SK-N-SH treated with all-trans-retinoic acid at 6 μM for 48 hours (cell line): Measurements from ENCODE around the gene DYSF.
A peak's percentile ranks its signal among the peaks of the same experiment; 100 is the strongest.

Source experiments
- ATAC-seq: fragments of 200-7000 bp; cut with Tn5 transposase; 3 replicates; pipeline ENCODE4 v1.9.1; 2020; ENCODE audit warnings: mild to moderate bottlenecking, moderate library complexity
- ARNTL ChIP-seq: fragments of 450-650 bp; formaldehyde crosslinking; IDR thresholded peaks from 2 replicates; pipeline ENCODE4 v1.5.0; 2020; ENCODE audit warnings: low read depth, mild to moderate bottlenecking, moderate library complexity, borderline replicate concordance
- BACH2 ChIP-seq: fragments of 250-450 bp; sonication (Bioruptor Pico); IDR thresholded peaks from 2 replicates; pipeline ENCODE4 v1.9.0; 2021; ENCODE audit warnings: mild to moderate bottlenecking, borderline replicate concordance
- CREB5 ChIP-seq: fragments of 250-450 bp; sonication (Bioruptor Pico); IDR thresholded peaks from 2 replicates; pipeline ENCODE4 v1.5.1; 2020; ENCODE audit warnings: low read depth, mild to moderate bottlenecking, moderate library complexity
- CSDC2 ChIP-seq: fragments of 250-450 bp; sonication (Bioruptor Pico); IDR thresholded peaks from 2 replicates; pipeline ENCODE4 v1.5.0; 2020; ENCODE audit warnings: mild to moderate bottlenecking, moderate library complexity
- CSRNP3 ChIP-seq: fragments of 250-450 bp; sonication (Bioruptor Pico); IDR thresholded peaks from 2 replicates; pipeline ENCODE4 v1.5.1; 2021; ENCODE audit warnings: mild to moderate bottlenecking, moderate library complexity
- ESRRG ChIP-seq: fragments of 250-450 bp; sonication (Bioruptor Pico); IDR thresholded peaks from 2 replicates; pipeline ENCODE4 v1.6.1; 2021; ENCODE audit warnings: mild to moderate bottlenecking
- ISL1 ChIP-seq: fragments of 250-450 bp; sonication (Bioruptor Pico); IDR thresholded peaks from 2 replicates; pipeline ENCODE4 v2.1.2; 2022; ENCODE audit warnings: mild to moderate bottlenecking, moderate library complexity
- PATZ1 ChIP-seq: fragments of 250-450 bp; sonication (Bioruptor Pico); IDR thresholded peaks from 2 replicates; pipeline ENCODE4 v1.8.0; 2020; ENCODE audit warnings: mild to moderate bottlenecking, moderate library complexity, borderline replicate concordance
- POU6F1 ChIP-seq: fragments of 250-450 bp; sonication (Bioruptor Pico); IDR thresholded peaks from 2 replicates; pipeline ENCODE4 v1.8.0; 2021; ENCODE audit warnings: low read depth, mild to moderate bottlenecking, moderate library complexity, borderline replicate concordance
- RARB ChIP-seq: fragments of 250-450 bp; sonication (Bioruptor Pico); IDR thresholded peaks from 2 replicates; pipeline ENCODE4 v1.8.0; 2021; ENCODE audit warnings: mild to moderate bottlenecking, moderate library complexity
- SNAI2 ChIP-seq: fragments of 250-450 bp; sonication (Bioruptor Pico); IDR thresholded peaks from 2 replicates; pipeline ENCODE4 v1.5.0; 2020; ENCODE audit warnings: mild to moderate bottlenecking, moderate library complexity
- TCF4 ChIP-seq: fragments of 250-450 bp; sonication (Bioruptor Pico); IDR thresholded peaks from 2 replicates; pipeline ENCODE4 v1.8.0; 2021; ENCODE audit warnings: mild to moderate bottlenecking, moderate library complexity, borderline replicate concordance
- TOX ChIP-seq: fragments of 250-450 bp; sonication (Bioruptor Pico); IDR thresholded peaks from 2 replicates; pipeline ENCODE4 v1.8.0; 2021; ENCODE audit warnings: mild to moderate bottlenecking, moderate library complexity, borderline replicate concordance
- TSHZ2 ChIP-seq: fragments of 250-450 bp; sonication (Bioruptor Pico); IDR thresholded peaks from 2 replicates; pipeline ENCODE4 v1.5.0; 2020; ENCODE audit warnings: mild to moderate bottlenecking, moderate library complexity
- ZC3H10 ChIP-seq: fragments of 250-450 bp; sonication (Bioruptor Pico); IDR thresholded peaks from 2 replicates; pipeline ENCODE4 v1.5.1; 2021; ENCODE audit warnings: mild to moderate bottlenecking, moderate library complexity
- ZFP3 ChIP-seq: fragments of 250-450 bp; sonication (Bioruptor Pico); IDR thresholded peaks from 2 replicates; pipeline ENCODE4 v1.5.0; 2020; ENCODE audit warnings: mild to moderate bottlenecking, moderate library complexity
- ZFP30 ChIP-seq: fragments of 450-650 bp; formaldehyde crosslinking; IDR thresholded peaks from 2 replicates; pipeline ENCODE4 v1.5.0; 2022; ENCODE audit warnings: mild to moderate bottlenecking, moderate library complexity
- ZNF565 ChIP-seq: fragments of 450-650 bp; formaldehyde crosslinking; conservative IDR thresholded peaks from 2 replicates; pipeline ENCODE4 v1.5.0; 2020; ENCODE audit warnings: low read depth, mild to moderate bottlenecking, moderate library complexity
- ZNF70 ChIP-seq: fragments of 450-650 bp; formaldehyde crosslinking; IDR thresholded peaks from 2 replicates; pipeline ENCODE4 v1.5.0; 2020; ENCODE audit warnings: mild to moderate bottlenecking, moderate library complexity
- ZNF8 ChIP-seq: fragments of 450-650 bp; formaldehyde crosslinking; IDR thresholded peaks from 2 replicates; pipeline ENCODE4 v1.5.0; 2020; ENCODE audit warnings: mild to moderate bottlenecking, moderate library complexity

Gene DYSF

GRCh38 chr2:71692621-71693277, 239.4 kb downstream of the DYSF start:
- ATAC-seq = no peak
- TF ChIP-seq ZNF8 (CRISPR knock-in tag) (no peak), SNAI2 (CRISPR knock-in tag) (no peak), ARNTL (no peak), TSHZ2 (CRISPR knock-in tag) (no peak), BACH2 (CRISPR knock-in tag) (no peak), ZNF565 (no peak), ESRRG (CRISPR knock-in tag) (no peak), CSRNP3 (CRISPR knock-in tag) (no peak), ISL1 (no peak), CREB5 (CRISPR knock-in tag) (no peak), ZFP3 (CRISPR knock-in tag) (no peak)

- ATAC-seq = peak; percentile 30; the same call in 2 of the 3 replicates
- peak; percentile 53; the same call in 1 of the 2 replicates for TF ChIP-seq TCF4 (CRISPR knock-in tag)
- TF ChIP-seq ZFP3 (CRISPR knock-in tag) = no peak
- no peak for TF ChIP-seq CREB5 (CRISPR knock-in tag)
- no peak for TF ChIP-seq ZFP30
- TF ChIP-seq BACH2 (CRISPR knock-in tag) = no peak
- TF ChIP-seq TOX (CRISPR knock-in tag) = no peak
- no peak for TF ChIP-seq ZNF8 (CRISPR knock-in tag)
- TF ChIP-seq, all 23 proteins: peak for 1
Measured at GRCh38 chr2:71693286-71694270, 240.2 kb downstream of the DYSF start.

GRCh38 chr2:71694501-71695234, 241.3 kb downstream of the DYSF start:
- no peak for TF ChIP-seq ZNF565
- no peak for TF ChIP-seq ZC3H10 (CRISPR knock-in tag)
- no peak for TF ChIP-seq ZNF70 (CRISPR knock-in tag)
- TF ChIP-seq ZFP3 (CRISPR knock-in tag) = no peak
- no peak for TF ChIP-seq ISL1
- no peak for TF ChIP-seq ZFP30
- TF ChIP-seq TCF4 (CRISPR knock-in tag) = no peak
- no peak for TF ChIP-seq PATZ1 (CRISPR knock-in tag)
- no peak for TF ChIP-seq TSHZ2 (CRISPR knock-in tag)
- TF ChIP-seq CSDC2 (CRISPR knock-in tag) = no peak
- TF ChIP-seq SNAI2 (CRISPR knock-in tag) = no peak
- no peak for TF ChIP-seq RARB (CRISPR knock-in tag)
- no peak for TF ChIP-seq BACH2 (CRISPR knock-in tag)
- no peak for TF ChIP-seq POU6F1 (CRISPR knock-in tag)
- ATAC-seq = no peak
